GM21619 (cell line): ENCODE measurements around the gene TTLL10.
"Not testable (repeated sequence)": the region's sequence is repeated elsewhere in the genome, so short reads cannot be mapped to it uniquely, and the experiment has no call there.

Source experiments
- ATAC-seq: cut with Tn5 transposase; IDR thresholded peaks from one replicate; pipeline ENCODE4 v1.9.1; 2021; ENCODE audit not compliant: unreplicated experiment

Gene TTLL10

GRCh38 chr1:1170215-1171091, 3.2 kb upstream of the TTLL10 start:
- ATAC-seq, result no peak

- no peak for ATAC-seq
These were observed 2.5 kb upstream of the TTLL10 start for GRCh38 chr1:1171161-1171545.

GRCh38 chr1:1171546-1172340, 1.9 kb upstream of the TTLL10 start:
- no peak for ATAC-seq

GRCh38 chr1:1173061-1173792, 453 bp upstream of the TTLL10 start:
- no peak for ATAC-seq

- no peak for ATAC-seq
These were observed 1.8 kb downstream of the TTLL10 start for GRCh38 chr1:1175221-1176062.

- ATAC-seq, result not testable (repeated sequence)
These were observed 2.5 kb downstream of the TTLL10 start for GRCh38 chr1:1176063-1176761.

GRCh38 chr1:1176931-1177330, 3.3 kb downstream of the TTLL10 start:
- no peak for ATAC-seq

- ATAC-seq, result no peak
These were observed 3.9 kb downstream of the TTLL10 start for GRCh38 chr1:1177452-1178206.

- no peak for ATAC-seq
These were observed 5.2 kb downstream of the TTLL10 start for GRCh38 chr1:1178794-1179331.

- ATAC-seq, result no peak
These were observed 5.8 kb downstream of the TTLL10 start for GRCh38 chr1:1179346-1179982.

GRCh38 chr1:1179983-1180861, 6.5 kb downstream of the TTLL10 start:
- ATAC-seq, result no peak

- no peak for ATAC-seq
These were observed 7.7 kb downstream of the TTLL10 start for GRCh38 chr1:1181129-1181937.

GRCh38 chr1:1181938-1182410, 8.3 kb downstream of the TTLL10 start:
- no peak for ATAC-seq

- ATAC-seq, result no peak
These were observed 9.0 kb downstream of the TTLL10 start for GRCh38 chr1:1182491-1183220.

- no peak for ATAC-seq
These were observed 9.6 kb downstream of the TTLL10 start for GRCh38 chr1:1183221-1183747.
